ENCODE data around the gene MPZL3.

- TF ChIP-seq POLR2A (IDR thresholded peaks at IDR 0.05; ENCODE audit: low read depth, low read length): no peak
- TF ChIP-seq TAF1 (IDR thresholded peaks at IDR 0.05; ENCODE audit: low read depth, low read length): no peak
- no peak; the same call in 1 of the 2 replicates for TF ChIP-seq POU2F2 (IDR thresholded peaks at IDR 0.05; ENCODE audit: low read depth, low read length)
These were observed 24.0 kb downstream of the MPZL3 start for GRCh38 chr11:118227865-118228785.
